ENCODE measurements around the gene MGAT4B. TPM values are rescaled to one million over a fixed set of nuclear protein-coding genes. Genes with fewer than 3 reads are reported as not detected.

MGAT4B gene
- total and polyA plus RNA-seq, 2 of the 13 experiments (the other 11 are each of a cell fraction or from before 2014, with no cell fraction given) = 93.5 to 130 TPM

- DNase-seq (ENCODE audit: low spot score) (no peak), ATAC-seq (peak; percentile 9; the same call in 2 of the 3 replicates), FAIRE-seq (no peak)
- in situ Hi-C loops (cut with HindIII; ENCODE audit: extremely low pct_ligation_motif_present, low pct_unique_long_range_greater_than_20kb) (no loop called here), intact Hi-C loops (cut with micrococcal nuclease; ENCODE audit: unreplicated experiment) (no loop called here)
- H3K27me3 ChIP-seq (ENCODE audit: control insufficient read depth in 1 of 2, insufficient read depth in 2 of 2, low read length in 2 of 2) = no peaks in the 10 kb centered on the region
- H3K4me2 ChIP-seq (ENCODE audit: low read depth, low read length) = peak overlapping the region; percentile 67
- peaks cover 33% of the 10 kb centered on the region for H3K4me1 ChIP-seq (ENCODE audit: insufficient read depth, low read length)
- peak overlapping the region; percentile 28; the same call in 1 of the 2 replicates for H3K9ac ChIP-seq (ENCODE audit: insufficient read depth, low read depth, low read length)
- TF ChIP-seq LBX2 (CRISPR knock-in tag; IDR thresholded peaks at IDR 0.05; ENCODE audit: borderline replicate concordance) (no peak), ZNF766 (CRISPR knock-in tag; IDR thresholded peaks at IDR 0.05; ENCODE audit: borderline replicate concordance) (no peak), YY1 (IDR thresholded peaks at IDR 0.05; ENCODE audit: insufficient read depth, insufficient replicate concordance, low read depth, low read length) (no peak), SMARCC2 (IDR thresholded peaks at IDR 0.05) (no peak), BHLHE40 (IDR thresholded peaks at IDR 0.05; ENCODE audit: low read length) (no peak), SRSF9 (IDR thresholded peaks at IDR 0.05; ENCODE audit: borderline replicate concordance, insufficient read depth, low read depth, low read length, poor library complexity, severe bottlenecking) (no peak), WIZ (CRISPR knock-in tag; IDR thresholded peaks at IDR 0.05) (no peak), ZNF570 (CRISPR knock-in tag; IDR thresholded peaks at IDR 0.05; ENCODE audit: borderline replicate concordance) (no peak), HES4 (CRISPR knock-in tag; IDR thresholded peaks at IDR 0.05; ENCODE audit: borderline replicate concordance) (no peak), ZNF543 (CRISPR knock-in tag; IDR thresholded peaks at IDR 0.05) (no peak), ZNF670 (CRISPR knock-in tag; IDR thresholded peaks at IDR 0.05; ENCODE audit: borderline replicate concordance) (no peak)
- H3K4me3 ChIP-seq (replicated peaks in 1 of 3; ENCODE audit: insufficient read depth in 1 of 3, low read depth in 2 of 3, low read length in 3 of 3) = peak overlapping the region in 1 of 3 experiments; percentile 29; a peak in 2 of 6 replicates
- peaks cover 23% of the 10 kb centered on the region for H3K79me2 ChIP-seq (ENCODE audit: insufficient read depth, low read length)
- ChIA-PET CTCF (ENCODE audit: low intra/inter-chr PET ratio, low total read pairs) (interaction anchor here (0.6 kb wide), 1 partner anchor 11 kb away, joined by 3 read pairs; no protein-coding TSS in a partner anchor), POLR2A (interaction anchor here (1.8 to 3.2 kb wide), 3 partner anchors 13 to 33 kb away, joined by 4 to 16 read pairs (median 7); partner anchors contain the start of gene SQSTM1)
- no peaks in the 10 kb centered on the region for H4K20me1 ChIP-seq (ENCODE audit: insufficient read depth, low read length)
- H3K36me3 ChIP-seq (replicated peaks in 1 of 2; ENCODE audit: control insufficient read depth in 1 of 2, insufficient read depth in 2 of 2, low read length in 2 of 2) = peaks cover 10 to 26% of the 10 kb centered on the region in 2 experiments
- no peaks in the 10 kb centered on the region for H3K9me3 ChIP-seq (ENCODE audit: low read length)
- no peak overlapping the region for H2AFZ ChIP-seq (ENCODE audit: low read length)
- peak overlapping the region; percentile 51 for H3K27ac ChIP-seq (ENCODE audit: extremely low read length, insufficient read depth, low read length)
- WGBS (ENCODE audit: low lambda C conversion rate) = 88% methylated on average over 8 of the region's 8 CpGs
- no TSS peak for BruUV-seq (replicated peaks)
Observed at GRCh38 chr5:179852993-179853547, 46.4 kb upstream of the MGAT4B start.

Measured in HepG2 (cell line).